ENCODE measurements around the gene MLH3.

DNA sequence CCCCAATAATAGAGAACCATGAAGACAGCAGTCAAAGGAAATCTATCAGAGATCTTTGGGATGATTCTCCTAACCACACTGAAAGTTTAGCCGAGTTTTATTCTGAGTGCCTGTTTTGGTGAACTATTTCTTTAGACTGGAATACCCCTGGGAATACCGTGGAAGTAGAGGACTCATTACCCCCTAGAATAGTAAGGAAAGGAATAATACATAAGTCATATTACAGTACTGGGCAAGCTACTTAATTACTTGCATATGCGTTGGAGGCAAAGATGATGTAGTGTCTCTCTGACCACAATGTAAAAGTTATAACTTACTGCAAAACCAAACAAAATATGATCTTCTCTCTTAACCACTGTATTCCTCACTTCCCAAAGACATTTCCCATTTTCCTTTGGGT lies 43.6 kb upstream of the MLH3 start:
- no peak for TF ChIP-seq CTCF (conservative IDR thresholded peaks at IDR 0.05)
- TF ChIP-seq ZFX (IDR thresholded peaks at IDR 0.05) = no peak
